ENCODE results near the gene DOC2A. TPM values are rescaled to one million over a fixed set of nuclear protein-coding genes. Genes with fewer than 3 reads are reported as not detected.
"Not testable (repeated sequence)": the region's sequence is repeated elsewhere in the genome, so short reads cannot be mapped to it uniquely, and the experiment has no call there.

DOC2A gene
- total RNA-seq, 6 donors from 2014 or later: 1.2 to 11.0 (median 6.5) TPM

- Histone ChIP-seq H3K27me3 (peaks cover 0 to under 1% (median 0%) of the 10 kb centered on the region in 4 donors), H3K9me3 (no peaks in the 10 kb centered on the region)
- 95 to 97% methylated on average over 2 of the region's 2 CpGs for WGBS, 2 donors
These were observed 6.4 kb upstream of the DOC2A start for GRCh38 chr16:30017277-30017656.

GRCh38 chr16:30016555-30017276 is 5.9 kb upstream of the DOC2A start:
- WGBS, 2 donors: 71 to 78% methylated on average over 8 of the region's 8 CpGs
- H3K4me3 ChIP-seq: no peak overlapping the region
- H3K4me1 ChIP-seq: peaks cover 10 to 14% (median 10%) of the 10 kb centered on the region in 4 donors
- H3K36me3 ChIP-seq: no peaks in the 10 kb centered on the region
- no peaks in the 10 kb centered on the region for H3K9me3 ChIP-seq
- ATAC-seq (ENCODE audit: low FRiP score in 2 of 2) (no peak), DNase-seq (no peak)
- TF ChIP-seq EP300 (IDR thresholded peaks at IDR 0.05) (no peak), POLR2AphosphoS5 (IDR thresholded peaks at IDR 0.05) (no peak), CTCF (IDR thresholded peaks at IDR 0.05) (no peak), POLR2A (IDR thresholded peaks at IDR 0.05) (no peak)
- H3K27ac ChIP-seq: no peak overlapping the region
- peaks cover 0 to 6% (median 3%) of the 10 kb centered on the region in 4 donors for H3K27me3 ChIP-seq

More at GRCh38 chr16:30017277-30017656, 6.4 kb upstream of the DOC2A start:
- peaks cover 10 to 14% (median 12%) of the 10 kb centered on the region in 4 donors for H3K4me1 ChIP-seq
- no peak for ATAC-seq (ENCODE audit: low FRiP score in 2 of 2)
- no peak for DNase-seq
- H3K27ac ChIP-seq: no peak overlapping the region
- H3K4me3 ChIP-seq: no peak overlapping the region
- H3K36me3 ChIP-seq: no peaks in the 10 kb centered on the region
- no peak for TF ChIP-seq POLR2A (IDR thresholded peaks at IDR 0.05)
- TF ChIP-seq POLR2AphosphoS5 (IDR thresholded peaks at IDR 0.05): no peak
- TF ChIP-seq EP300 (IDR thresholded peaks at IDR 0.05): no peak
- no peak for TF ChIP-seq CTCF (IDR thresholded peaks at IDR 0.05)

- not testable (repeated sequence) for H3K4me3 ChIP-seq; H3K27ac ChIP-seq; H3K36me3 ChIP-seq; H3K9me3 ChIP-seq; DNase-seq; ATAC-seq (ENCODE audit: low FRiP score in 2 of 2)
- peaks cover 2 to 18% (median 16%) of the 10 kb centered on the region in 4 donors for H3K27me3 ChIP-seq
- 82 to 87% methylated on average over 7 of the region's 7 CpGs for WGBS, 2 donors
- peaks cover 12 to 14% (median 13%) of the 10 kb centered on the region in 4 donors for H3K4me1 ChIP-seq
These were observed 4.6 kb upstream of the DOC2A start for GRCh38 chr16:30015450-30015849.

- not testable (repeated sequence) for H3K27ac ChIP-seq; ATAC-seq (ENCODE audit: low FRiP score in 2 of 2)
- 74 to 79% methylated on average over 14 of the region's 14 CpGs for WGBS, 2 donors
These were observed 1.8 kb upstream of the DOC2A start for GRCh38 chr16:30012598-30012997.

GRCh38 chr16:30011714-30012504 is 1.1 kb upstream of the DOC2A start:
- 17 to 24% methylated on average over 21 to 30 of the region's 31 CpGs for WGBS, 2 donors
- DNase-seq (no peak), ATAC-seq (ENCODE audit: low FRiP score in 2 of 2) (no peak)
- Histone ChIP-seq H3K36me3 (no peaks in the 10 kb centered on the region), H3K27ac (no peak overlapping the region), H3K27me3 (peaks cover 2 to 29% (median 22%) of the 10 kb centered on the region in 4 donors), H3K4me1 (peaks cover 13 to 21% (median 15%) of the 10 kb centered on the region in 4 donors), H3K9me3 (no peaks in the 10 kb centered on the region), H3K4me3 (peak overlapping the region in 2 of 4 donors; percentile 37 to 50)
- TF ChIP-seq CTCF (IDR thresholded peaks at IDR 0.05) (no peak), POLR2AphosphoS5 (IDR thresholded peaks at IDR 0.05) (no peak), POLR2A (IDR thresholded peaks at IDR 0.05) (no peak), EP300 (IDR thresholded peaks at IDR 0.05) (no peak)

More at GRCh38 chr16:30012598-30012997, 1.8 kb upstream of the DOC2A start:
- not testable (repeated sequence) for H3K4me3 ChIP-seq, H3K9me3 ChIP-seq, DNase-seq, H3K36me3 ChIP-seq
- peaks cover 13 to 21% (median 15%) of the 10 kb centered on the region in 4 donors for H3K4me1 ChIP-seq
- peaks cover 2 to 29% (median 22%) of the 10 kb centered on the region in 4 donors for H3K27me3 ChIP-seq
